Measurements from ENCODE around the gene ARL4D. TPM values are rescaled to one million over a fixed set of nuclear protein-coding genes. Genes with fewer than 3 reads are reported as not detected.

ARL4D gene
- total RNA-seq, 1 experiment from 2014 or later = 11.5 TPM

- BruUV-seq (replicated peaks) = no TSS peak
- H3K4me1 ChIP-seq (ENCODE audit: control insufficient read depth in 1 of 2, insufficient read depth in 2 of 2, low read length in 2 of 2) = no peaks in the 10 kb centered on the region
- RAD21 ChIA-PET (ENCODE audit: low non-redundant PET in 1 of 2, low total read pairs in 2 of 2, uncharacterized antibody in 2 of 2, unreplicated experiment in 2 of 2) = no interaction called here
Measured at GRCh38 chr17:43381621-43382020, 17.2 kb upstream of the ARL4D start.

GRCh38 chr17:43382776-43383175 is 16.0 kb upstream of the ARL4D start:
- ChIA-PET CTCF (no interaction called here), POLR2A (no interaction called here), RAD21 (ENCODE audit: low non-redundant PET in 1 of 2, low total read pairs in 2 of 2, uncharacterized antibody in 2 of 2, unreplicated experiment in 2 of 2) (no interaction called here)
- H3K9me2 ChIP-seq (ENCODE audit: insufficient read depth) = no peaks in the 10 kb centered on the region
- H2AFZ ChIP-seq (ENCODE audit: low read depth, low read length, poor library complexity, severe bottlenecking) = no peak overlapping the region
- no peaks in the 10 kb centered on the region for H3K27me3 ChIP-seq (ENCODE audit: insufficient read depth, low read length)
- H4K20me1 ChIP-seq (ENCODE audit: insufficient read depth) = no peaks in the 10 kb centered on the region
- H3K9me3 ChIP-seq (ENCODE audit: control insufficient read depth in 1 of 2, insufficient read depth in 1 of 2, low read depth in 1 of 2, low read length in 2 of 2) = peaks cover 0 to 15% of the 10 kb centered on the region in 2 experiments; a peak in 1 of 4 replicates
- intact Hi-C loops (cut with micrococcal nuclease) = no loop called here
- H3K27ac ChIP-seq (ENCODE audit: low read depth, low read length) = no peak overlapping the region
- DNase-seq (ENCODE audit: low read depth, low spot score) (no peak), ATAC-seq (no peak)
- no peak overlapping the region for H3K9ac ChIP-seq (ENCODE audit: low read length)
- H3K4me1 ChIP-seq (ENCODE audit: control insufficient read depth in 1 of 2, insufficient read depth in 2 of 2, low read length in 2 of 2) = peaks cover 5 to 6% of the 10 kb centered on the region in 2 experiments; a peak in 3 of 4 replicates
- H3K79me2 ChIP-seq (ENCODE audit: insufficient read depth, low read length) = no peaks in the 10 kb centered on the region
- BruUV-seq (replicated peaks) = no TSS peak
- no peak overlapping the region for H3K4me3 ChIP-seq (replicated peaks in 1 of 2; ENCODE audit: low read depth in 1 of 2, low read length in 2 of 2)
- no peak overlapping the region for H3K4me2 ChIP-seq (ENCODE audit: low read length)
- H3K36me3 ChIP-seq (ENCODE audit: control insufficient read depth in 1 of 2, insufficient read depth in 2 of 2, low read length in 2 of 2) = no peaks in the 10 kb centered on the region
- no peak for TF ChIP-seq CTCF (IDR thresholded peaks at IDR 0.05 in 2 of 3, conservative IDR thresholded peaks at IDR 0.05 in 1 of 3; ENCODE audit: borderline replicate concordance in 1 of 3, insufficient read depth in 1 of 3, low read depth in 2 of 3, low read length in 2 of 3)
- no peak for TF ChIP-seq SRF (IDR thresholded peaks at IDR 0.05; ENCODE audit: low read depth)
- TF ChIP-seq ATF3 (IDR thresholded peaks at IDR 0.05) = no peak
- TF ChIP-seq REST (IDR thresholded peaks at IDR 0.05; ENCODE audit: low read depth) = no peak
- TF ChIP-seq EZH2 (IDR thresholded peaks at IDR 0.05) = no peak
- TF ChIP-seq SIN3A (IDR thresholded peaks at IDR 0.05; ENCODE audit: low read depth) = no peak
- no peak for TF ChIP-seq POLR2AphosphoS5 (IDR thresholded peaks at IDR 0.05; ENCODE audit: low read depth, low read length)
- TF ChIP-seq RAD21 (IDR thresholded peaks at IDR 0.05; ENCODE audit: low read depth) = no peak
- TF ChIP-seq CBX3 (IDR thresholded peaks at IDR 0.05; ENCODE audit: low read depth) = no peak

More at GRCh38 chr17:43381621-43382020, 17.2 kb upstream of the ARL4D start:
- Histone ChIP-seq H4K20me1 (ENCODE audit: insufficient read depth) (no peaks in the 10 kb centered on the region), H3K4me2 (ENCODE audit: low read length) (no peak overlapping the region), H3K9ac (ENCODE audit: low read length) (no peak overlapping the region), H3K9me3 (ENCODE audit: control insufficient read depth in 1 of 2, insufficient read depth in 1 of 2, low read depth in 1 of 2, low read length in 2 of 2) (peaks cover 0 to 15% of the 10 kb centered on the region in 2 experiments; a peak in 1 of 4 replicates), H3K36me3 (ENCODE audit: control insufficient read depth in 1 of 2, insufficient read depth in 2 of 2, low read length in 2 of 2) (no peaks in the 10 kb centered on the region), H3K9me2 (ENCODE audit: insufficient read depth) (no peaks in the 10 kb centered on the region), H3K27me3 (ENCODE audit: insufficient read depth, low read length) (no peaks in the 10 kb centered on the region), H3K4me3 (replicated peaks in 1 of 2; ENCODE audit: low read depth in 1 of 2, low read length in 2 of 2) (no peak overlapping the region), H3K79me2 (ENCODE audit: insufficient read depth, low read length) (no peaks in the 10 kb centered on the region), H3K27ac (ENCODE audit: low read depth, low read length) (no peak overlapping the region), H2AFZ (ENCODE audit: low read depth, low read length, poor library complexity, severe bottlenecking) (no peak overlapping the region)
- intact Hi-C loops (cut with micrococcal nuclease) = no loop called here
- ChIA-PET CTCF (no interaction called here), POLR2A (no interaction called here)
- ATAC-seq = no peak
- DNase-seq (ENCODE audit: low read depth, low spot score) = no peak
- no peak for TF ChIP-seq FOSL1 (IDR thresholded peaks at IDR 0.05; ENCODE audit: low read depth)
- no peak for TF ChIP-seq POLR2AphosphoS5 (IDR thresholded peaks at IDR 0.05; ENCODE audit: low read depth, low read length)
- TF ChIP-seq CEBPB (IDR thresholded peaks at IDR 0.05; ENCODE audit: low read depth) = no peak
- TF ChIP-seq EZH2 (IDR thresholded peaks at IDR 0.05) = no peak
- TF ChIP-seq EGR1 (IDR thresholded peaks at IDR 0.05; ENCODE audit: low read depth) = no peak
- TF ChIP-seq POLR2A (IDR thresholded peaks at IDR 0.05; ENCODE audit: borderline replicate concordance, extremely low read depth, insufficient read depth, insufficient read length) = no peak
- no peak for TF ChIP-seq MAX (IDR thresholded peaks at IDR 0.05)
- TF ChIP-seq SRF (IDR thresholded peaks at IDR 0.05; ENCODE audit: low read depth) = no peak
- no peak for TF ChIP-seq TCF7L2 (IDR thresholded peaks at IDR 0.05; ENCODE audit: borderline replicate concordance, extremely low read depth, insufficient read depth, insufficient read length)
- no peak for TF ChIP-seq SIN3A (IDR thresholded peaks at IDR 0.05; ENCODE audit: low read depth)
- no peak for TF ChIP-seq ATF3 (IDR thresholded peaks at IDR 0.05)

Data from HCT116 (cell line).